ENCODE measurements around the gene IL3. TPM values are rescaled to one million over a fixed set of nuclear protein-coding genes. Genes with fewer than 3 reads are reported as not detected.

The IL3 gene
- total RNA-seq, 1 experiment from 2014 or later: not detected

DNA sequence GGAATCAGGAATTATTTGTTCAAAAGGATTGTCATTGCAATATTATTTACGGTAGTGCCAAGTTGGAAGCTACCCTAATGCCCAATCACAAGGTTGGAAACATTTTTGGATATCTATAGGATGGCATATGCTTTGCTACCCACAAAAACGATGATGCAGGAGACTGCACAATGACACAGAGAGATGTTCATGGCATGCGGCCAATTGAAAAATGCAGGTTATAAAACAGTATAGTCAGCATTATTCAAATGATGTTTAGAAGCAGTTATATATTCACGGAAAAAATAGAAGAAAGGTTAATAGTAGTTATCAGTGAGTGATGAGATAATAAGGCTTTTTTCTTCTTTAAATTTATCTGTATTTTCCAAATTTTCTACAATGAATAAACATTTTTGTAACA, 43.1 kb upstream of the IL3 start (continued):
- TF ChIP-seq, protein P1, sequence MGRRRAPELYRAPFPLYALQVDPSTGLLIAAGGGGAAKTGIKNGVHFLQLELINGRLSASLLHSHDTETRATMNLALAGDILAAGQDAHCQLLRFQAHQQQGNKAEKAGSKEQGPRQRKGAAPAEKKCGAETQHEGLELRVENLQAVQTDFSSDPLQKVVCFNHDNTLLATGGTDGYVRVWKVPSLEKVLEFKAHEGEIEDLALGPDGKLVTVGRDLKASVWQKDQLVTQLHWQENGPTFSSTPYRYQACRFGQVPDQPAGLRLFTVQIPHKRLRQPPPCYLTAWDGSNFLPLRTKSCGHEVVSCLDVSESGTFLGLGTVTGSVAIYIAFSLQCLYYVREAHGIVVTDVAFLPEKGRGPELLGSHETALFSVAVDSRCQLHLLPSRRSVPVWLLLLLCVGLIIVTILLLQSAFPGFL (CRISPR knock-in tag; IDR thresholded peaks at IDR 0.05; ENCODE audit: borderline replicate concordance): no peak
- TF ChIP-seq ZNF232 (CRISPR knock-in tag; IDR thresholded peaks at IDR 0.05): no peak
- no peak for TF ChIP-seq ZNF396 (CRISPR knock-in tag; IDR thresholded peaks at IDR 0.05; ENCODE audit: borderline replicate concordance)
- TF ChIP-seq ZNF423 (CRISPR knock-in tag; IDR thresholded peaks at IDR 0.05): no peak
- TF ChIP-seq, protein P2, sequence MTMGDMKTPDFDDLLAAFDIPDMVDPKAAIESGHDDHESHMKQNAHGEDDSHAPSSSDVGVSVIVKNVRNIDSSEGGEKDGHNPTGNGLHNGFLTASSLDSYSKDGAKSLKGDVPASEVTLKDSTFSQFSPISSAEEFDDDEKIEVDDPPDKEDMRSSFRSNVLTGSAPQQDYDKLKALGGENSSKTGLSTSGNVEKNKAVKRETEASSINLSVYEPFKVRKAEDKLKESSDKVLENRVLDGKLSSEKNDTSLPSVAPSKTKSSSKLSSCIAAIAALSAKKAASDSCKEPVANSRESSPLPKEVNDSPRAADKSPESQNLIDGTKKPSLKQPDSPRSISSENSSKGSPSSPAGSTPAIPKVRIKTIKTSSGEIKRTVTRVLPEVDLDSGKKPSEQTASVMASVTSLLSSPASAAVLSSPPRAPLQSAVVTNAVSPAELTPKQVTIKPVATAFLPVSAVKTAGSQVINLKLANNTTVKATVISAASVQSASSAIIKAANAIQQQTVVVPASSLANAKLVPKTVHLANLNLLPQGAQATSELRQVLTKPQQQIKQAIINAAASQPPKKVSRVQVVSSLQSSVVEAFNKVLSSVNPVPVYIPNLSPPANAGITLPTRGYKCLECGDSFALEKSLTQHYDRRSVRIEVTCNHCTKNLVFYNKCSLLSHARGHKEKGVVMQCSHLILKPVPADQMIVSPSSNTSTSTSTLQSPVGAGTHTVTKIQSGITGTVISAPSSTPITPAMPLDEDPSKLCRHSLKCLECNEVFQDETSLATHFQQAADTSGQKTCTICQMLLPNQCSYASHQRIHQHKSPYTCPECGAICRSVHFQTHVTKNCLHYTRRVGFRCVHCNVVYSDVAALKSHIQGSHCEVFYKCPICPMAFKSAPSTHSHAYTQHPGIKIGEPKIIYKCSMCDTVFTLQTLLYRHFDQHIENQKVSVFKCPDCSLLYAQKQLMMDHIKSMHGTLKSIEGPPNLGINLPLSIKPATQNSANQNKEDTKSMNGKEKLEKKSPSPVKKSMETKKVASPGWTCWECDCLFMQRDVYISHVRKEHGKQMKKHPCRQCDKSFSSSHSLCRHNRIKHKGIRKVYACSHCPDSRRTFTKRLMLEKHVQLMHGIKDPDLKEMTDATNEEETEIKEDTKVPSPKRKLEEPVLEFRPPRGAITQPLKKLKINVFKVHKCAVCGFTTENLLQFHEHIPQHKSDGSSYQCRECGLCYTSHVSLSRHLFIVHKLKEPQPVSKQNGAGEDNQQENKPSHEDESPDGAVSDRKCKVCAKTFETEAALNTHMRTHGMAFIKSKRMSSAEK (CRISPR knock-in tag; IDR thresholded peaks at IDR 0.05; ENCODE audit: borderline replicate concordance): no peak

DNA sequence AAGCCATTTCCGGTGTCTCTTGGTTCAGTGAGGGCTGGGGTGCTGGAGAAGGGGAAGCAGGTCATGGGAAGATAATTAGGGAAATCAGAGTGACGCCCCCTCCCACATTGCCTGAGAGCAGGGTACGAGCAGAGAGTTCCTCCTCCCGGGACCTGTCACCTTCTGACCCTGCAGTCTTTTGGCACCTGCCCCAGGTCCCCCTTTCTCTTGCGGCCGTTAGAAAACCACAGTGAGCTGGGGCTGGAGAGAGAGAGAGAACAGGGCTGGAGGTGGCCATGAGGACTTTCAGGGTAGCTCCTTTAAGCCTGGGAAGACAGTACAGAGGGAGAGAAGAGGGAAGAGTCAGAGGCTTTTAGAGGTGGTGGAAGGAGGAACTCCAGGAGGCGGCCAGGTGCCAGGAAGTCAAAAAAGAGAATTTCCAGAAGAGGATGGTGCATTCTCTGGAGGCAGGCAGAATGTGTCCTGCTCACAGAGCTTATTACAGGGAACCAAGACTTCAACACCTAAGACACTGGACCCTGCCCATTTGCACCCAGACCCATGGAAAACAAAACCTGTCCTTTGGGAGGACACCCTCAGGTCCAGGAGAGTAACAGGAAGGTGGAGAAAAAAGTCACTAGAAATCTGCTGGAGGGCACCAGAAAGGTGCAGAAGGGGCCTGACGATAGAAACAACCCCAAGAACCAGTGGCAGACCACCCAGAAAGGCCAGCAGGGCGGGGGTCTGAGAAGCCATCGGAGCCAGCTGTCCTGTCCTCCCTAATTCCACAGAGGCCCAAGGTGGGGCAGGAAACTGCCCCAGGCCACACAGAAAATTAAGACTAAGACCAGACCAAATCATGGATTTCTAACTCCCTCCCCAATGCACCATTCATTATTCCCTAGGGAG, 42.5 kb upstream of the IL3 start:
- Mint-ChIP-seq H3K9me3 (no peaks in the 10 kb centered on the region), H3K4me1 (peaks cover 8% of the 10 kb centered on the region; the same call in 1 of the 2 replicates), H3K27ac (no peak overlapping the region), H3K36me3 (no peaks in the 10 kb centered on the region), H3K27me3 (ENCODE audit: low read depth) (no peaks in the 10 kb centered on the region), H3K4me3 (no peak overlapping the region)
- ChIA-PET CTCF (no interaction called here), POLR2A (no interaction called here)
- no peak; the same call in 1 of the 2 replicates for ATAC-seq
- TF ChIP-seq, protein P3, sequence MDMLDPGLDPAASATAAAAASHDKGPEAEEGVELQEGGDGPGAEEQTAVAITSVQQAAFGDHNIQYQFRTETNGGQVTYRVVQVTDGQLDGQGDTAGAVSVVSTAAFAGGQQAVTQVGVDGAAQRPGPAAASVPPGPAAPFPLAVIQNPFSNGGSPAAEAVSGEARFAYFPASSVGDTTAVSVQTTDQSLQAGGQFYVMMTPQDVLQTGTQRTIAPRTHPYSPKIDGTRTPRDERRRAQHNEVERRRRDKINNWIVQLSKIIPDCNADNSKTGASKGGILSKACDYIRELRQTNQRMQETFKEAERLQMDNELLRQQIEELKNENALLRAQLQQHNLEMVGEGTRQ (CRISPR knock-in tag; IDR thresholded peaks at IDR 0.05): no peak
- no peak for TF ChIP-seq FOXP1 (CRISPR knock-in tag; IDR thresholded peaks at IDR 0.05; ENCODE audit: borderline replicate concordance)
- TF ChIP-seq SP1 (CRISPR knock-in tag; conservative IDR thresholded peaks at IDR 0.05): no peak
- TF ChIP-seq, protein P4, sequence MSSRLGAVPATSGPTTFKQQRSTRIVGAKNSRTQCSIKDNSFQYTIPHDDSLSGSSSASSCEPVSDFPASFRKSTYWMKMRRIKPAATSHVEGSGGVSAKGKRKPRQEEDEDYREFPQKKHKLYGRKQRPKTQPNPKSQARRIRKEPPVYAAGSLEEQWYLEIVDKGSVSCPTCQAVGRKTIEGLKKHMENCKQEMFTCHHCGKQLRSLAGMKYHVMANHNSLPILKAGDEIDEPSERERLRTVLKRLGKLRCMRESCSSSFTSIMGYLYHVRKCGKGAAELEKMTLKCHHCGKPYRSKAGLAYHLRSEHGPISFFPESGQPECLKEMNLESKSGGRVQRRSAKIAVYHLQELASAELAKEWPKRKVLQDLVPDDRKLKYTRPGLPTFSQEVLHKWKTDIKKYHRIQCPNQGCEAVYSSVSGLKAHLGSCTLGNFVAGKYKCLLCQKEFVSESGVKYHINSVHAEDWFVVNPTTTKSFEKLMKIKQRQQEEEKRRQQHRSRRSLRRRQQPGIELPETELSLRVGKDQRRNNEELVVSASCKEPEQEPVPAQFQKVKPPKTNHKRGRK (CRISPR knock-in tag; IDR thresholded peaks at IDR 0.05; ENCODE audit: borderline replicate concordance): no peak
- TF ChIP-seq, protein P5, sequence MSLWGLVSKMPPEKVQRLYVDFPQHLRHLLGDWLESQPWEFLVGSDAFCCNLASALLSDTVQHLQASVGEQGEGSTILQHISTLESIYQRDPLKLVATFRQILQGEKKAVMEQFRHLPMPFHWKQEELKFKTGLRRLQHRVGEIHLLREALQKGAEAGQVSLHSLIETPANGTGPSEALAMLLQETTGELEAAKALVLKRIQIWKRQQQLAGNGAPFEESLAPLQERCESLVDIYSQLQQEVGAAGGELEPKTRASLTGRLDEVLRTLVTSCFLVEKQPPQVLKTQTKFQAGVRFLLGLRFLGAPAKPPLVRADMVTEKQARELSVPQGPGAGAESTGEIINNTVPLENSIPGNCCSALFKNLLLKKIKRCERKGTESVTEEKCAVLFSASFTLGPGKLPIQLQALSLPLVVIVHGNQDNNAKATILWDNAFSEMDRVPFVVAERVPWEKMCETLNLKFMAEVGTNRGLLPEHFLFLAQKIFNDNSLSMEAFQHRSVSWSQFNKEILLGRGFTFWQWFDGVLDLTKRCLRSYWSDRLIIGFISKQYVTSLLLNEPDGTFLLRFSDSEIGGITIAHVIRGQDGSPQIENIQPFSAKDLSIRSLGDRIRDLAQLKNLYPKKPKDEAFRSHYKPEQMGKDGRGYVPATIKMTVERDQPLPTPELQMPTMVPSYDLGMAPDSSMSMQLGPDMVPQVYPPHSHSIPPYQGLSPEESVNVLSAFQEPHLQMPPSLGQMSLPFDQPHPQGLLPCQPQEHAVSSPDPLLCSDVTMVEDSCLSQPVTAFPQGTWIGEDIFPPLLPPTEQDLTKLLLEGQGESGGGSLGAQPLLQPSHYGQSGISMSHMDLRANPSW (CRISPR knock-in tag; conservative IDR thresholded peaks at IDR 0.05; ENCODE audit: low read depth): no peak
- no peak for TF ChIP-seq GABPB1 (CRISPR knock-in tag; IDR thresholded peaks at IDR 0.05)
- TF ChIP-seq JUN (CRISPR knock-in tag; IDR thresholded peaks at IDR 0.05): no peak
- TF ChIP-seq, protein P6, sequence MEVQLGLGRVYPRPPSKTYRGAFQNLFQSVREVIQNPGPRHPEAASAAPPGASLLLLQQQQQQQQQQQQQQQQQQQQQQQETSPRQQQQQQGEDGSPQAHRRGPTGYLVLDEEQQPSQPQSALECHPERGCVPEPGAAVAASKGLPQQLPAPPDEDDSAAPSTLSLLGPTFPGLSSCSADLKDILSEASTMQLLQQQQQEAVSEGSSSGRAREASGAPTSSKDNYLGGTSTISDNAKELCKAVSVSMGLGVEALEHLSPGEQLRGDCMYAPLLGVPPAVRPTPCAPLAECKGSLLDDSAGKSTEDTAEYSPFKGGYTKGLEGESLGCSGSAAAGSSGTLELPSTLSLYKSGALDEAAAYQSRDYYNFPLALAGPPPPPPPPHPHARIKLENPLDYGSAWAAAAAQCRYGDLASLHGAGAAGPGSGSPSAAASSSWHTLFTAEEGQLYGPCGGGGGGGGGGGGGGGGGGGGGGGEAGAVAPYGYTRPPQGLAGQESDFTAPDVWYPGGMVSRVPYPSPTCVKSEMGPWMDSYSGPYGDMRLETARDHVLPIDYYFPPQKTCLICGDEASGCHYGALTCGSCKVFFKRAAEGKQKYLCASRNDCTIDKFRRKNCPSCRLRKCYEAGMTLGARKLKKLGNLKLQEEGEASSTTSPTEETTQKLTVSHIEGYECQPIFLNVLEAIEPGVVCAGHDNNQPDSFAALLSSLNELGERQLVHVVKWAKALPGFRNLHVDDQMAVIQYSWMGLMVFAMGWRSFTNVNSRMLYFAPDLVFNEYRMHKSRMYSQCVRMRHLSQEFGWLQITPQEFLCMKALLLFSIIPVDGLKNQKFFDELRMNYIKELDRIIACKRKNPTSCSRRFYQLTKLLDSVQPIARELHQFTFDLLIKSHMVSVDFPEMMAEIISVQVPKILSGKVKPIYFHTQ (CRISPR knock-in tag; IDR thresholded peaks at IDR 0.05): no peak
- no peak for TF ChIP-seq ZNF671 (CRISPR knock-in tag; IDR thresholded peaks at IDR 0.05)
- no peak for TF ChIP-seq ZNF263 (CRISPR knock-in tag; IDR thresholded peaks at IDR 0.05; ENCODE audit: low read depth)
- no peak for TF ChIP-seq FOXK1 (CRISPR knock-in tag; IDR thresholded peaks at IDR 0.05)
- TF ChIP-seq ZNF232 (CRISPR knock-in tag; IDR thresholded peaks at IDR 0.05): no peak
- TF ChIP-seq TEAD1 (CRISPR knock-in tag; IDR thresholded peaks at IDR 0.05): no peak
- DNase-seq (ENCODE audit: low spot score): no peak

Measured in WTC11 (cell line).